ENCODE measurements around the gene AMT. TPM values are rescaled to one million over a fixed set of nuclear protein-coding genes. Genes with fewer than 3 reads are reported as not detected.

The AMT gene
- total RNA-seq, 1 experiment from 2014 or later: 1.3 TPM

DNA sequence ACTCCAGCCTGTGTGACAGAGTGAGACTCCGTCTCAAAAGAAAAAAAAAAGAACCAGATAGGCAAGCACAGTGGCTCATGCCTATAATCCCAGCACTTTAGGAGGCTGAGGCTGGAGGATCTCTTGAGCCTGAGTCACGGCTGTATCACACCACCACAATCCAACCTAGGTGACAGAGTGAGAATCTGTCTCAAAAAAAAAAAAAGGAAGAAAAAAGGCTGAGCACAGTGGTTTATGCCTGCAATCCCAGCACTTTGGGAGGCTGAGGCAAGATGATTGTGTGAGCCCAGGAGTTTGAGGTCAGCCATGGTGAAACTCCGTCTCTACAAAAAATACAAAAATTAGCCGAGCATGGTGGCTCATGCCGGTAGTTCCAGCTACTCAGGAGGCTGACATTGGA is 12.5 kb upstream of the AMT start:
- no peaks in the 10 kb centered on the region for H3K9me3 ChIP-seq (ENCODE audit: low read depth, low read length, poor library complexity, severe bottlenecking)
- ChIA-PET CTCF (no interaction called here), POLR2A (ENCODE audit: low non-redundant PET) (no interaction called here)
- no peaks in the 10 kb centered on the region for H3K36me3 ChIP-seq (ENCODE audit: insufficient read depth, low read length, poor library complexity, severe bottlenecking)
- no peak for DNase-seq (ENCODE audit: low spot score)
- H3K4me3 ChIP-seq (ENCODE audit: low read depth, low read length, poor library complexity, severe bottlenecking): no peak overlapping the region
- H3K27me3 ChIP-seq (replicated peaks; ENCODE audit: insufficient read depth, low read depth, low read length, poor library complexity): no peaks in the 10 kb centered on the region
- H3K27ac ChIP-seq (ENCODE audit: low read depth, low read length, poor library complexity, severe bottlenecking): no peak overlapping the region
- no peaks in the 10 kb centered on the region for H3K4me1 ChIP-seq (ENCODE audit: insufficient read depth, low read length, poor library complexity, severe bottlenecking)
- intact Hi-C loops (cut with micrococcal nuclease; ENCODE audit: unreplicated experiment): no loop called here
- no TSS peak for BruUV-seq (replicated peaks)
- TF ChIP-seq CTCF (conservative IDR thresholded peaks at IDR 0.05; ENCODE audit: low read depth, low read length) (no peak), EZH2 (IDR thresholded peaks at IDR 0.05; ENCODE audit: borderline replicate concordance, low read depth, low read length, poor library complexity, severe bottlenecking) (no peak)

GRCh38 chr3:49428752-49429080 is 6.4 kb upstream of the AMT start:
- H3K27ac ChIP-seq (ENCODE audit: low read depth, low read length, poor library complexity, severe bottlenecking): peak overlapping the region; percentile 91
- TF ChIP-seq CTCF (conservative IDR thresholded peaks at IDR 0.05; ENCODE audit: low read depth, low read length) (no peak), EZH2 (IDR thresholded peaks at IDR 0.05; ENCODE audit: borderline replicate concordance, low read depth, low read length, poor library complexity, severe bottlenecking) (no peak)
- POLR2A ChIA-PET (ENCODE audit: low non-redundant PET): interaction anchor here (0.6 kb wide), 1 partner anchor 919 kb away, joined by 5 read pairs; no protein-coding TSS in a partner anchor
- H3K4me1 ChIP-seq (ENCODE audit: insufficient read depth, low read length, poor library complexity, severe bottlenecking): no peaks in the 10 kb centered on the region
- no peaks in the 10 kb centered on the region for H3K9me3 ChIP-seq (ENCODE audit: low read depth, low read length, poor library complexity, severe bottlenecking)
- no peak for DNase-seq (ENCODE audit: low spot score)
- no peaks in the 10 kb centered on the region for H3K36me3 ChIP-seq (ENCODE audit: insufficient read depth, low read length, poor library complexity, severe bottlenecking)
- no peaks in the 10 kb centered on the region for H3K27me3 ChIP-seq (replicated peaks; ENCODE audit: insufficient read depth, low read depth, low read length, poor library complexity)
- BruUV-seq (replicated peaks): no TSS peak
- H3K4me3 ChIP-seq (ENCODE audit: low read depth, low read length, poor library complexity, severe bottlenecking): peak overlapping the region; percentile 59
- intact Hi-C loops (cut with micrococcal nuclease; ENCODE audit: unreplicated experiment): no loop called here
- CTCF ChIA-PET: interaction anchor here (0.6 kb wide), 1 partner anchor 12 kb away, joined by 5 read pairs; no protein-coding TSS in a partner anchor

- Histone ChIP-seq H3K4me3 (ENCODE audit: low read depth, low read length, poor library complexity, severe bottlenecking) (no peak overlapping the region), H3K9me3 (ENCODE audit: low read depth, low read length, poor library complexity, severe bottlenecking) (no peaks in the 10 kb centered on the region), H3K36me3 (ENCODE audit: insufficient read depth, low read length, poor library complexity, severe bottlenecking) (no peaks in the 10 kb centered on the region), H3K27ac (ENCODE audit: low read depth, low read length, poor library complexity, severe bottlenecking) (no peak overlapping the region), H3K4me1 (ENCODE audit: insufficient read depth, low read length, poor library complexity, severe bottlenecking) (no peaks in the 10 kb centered on the region), H3K27me3 (replicated peaks; ENCODE audit: insufficient read depth, low read depth, low read length, poor library complexity) (no peaks in the 10 kb centered on the region)
- CTCF ChIA-PET: no interaction called here
- intact Hi-C loops (cut with micrococcal nuclease; ENCODE audit: unreplicated experiment): no loop called here
- POLR2A ChIA-PET (ENCODE audit: low non-redundant PET): no interaction called here
- no peak for DNase-seq (ENCODE audit: low spot score)
- no TSS peak for BruUV-seq (replicated peaks)
- TF ChIP-seq CTCF (conservative IDR thresholded peaks at IDR 0.05; ENCODE audit: low read depth, low read length): no peak
- TF ChIP-seq EZH2 (IDR thresholded peaks at IDR 0.05; ENCODE audit: borderline replicate concordance, low read depth, low read length, poor library complexity, severe bottlenecking): no peak
These were observed 5.3 kb upstream of the AMT start for GRCh38 chr3:49427586-49427985.

Measured in A673 (cell line).